ENCODE measurements around the gene LPGAT1. TPM values are rescaled to one million over a fixed set of nuclear protein-coding genes. Genes with fewer than 3 reads are reported as not detected.

The LPGAT1 gene
- total RNA-seq, 1 experiment from 2014 or later = 41.7 TPM

DNA sequence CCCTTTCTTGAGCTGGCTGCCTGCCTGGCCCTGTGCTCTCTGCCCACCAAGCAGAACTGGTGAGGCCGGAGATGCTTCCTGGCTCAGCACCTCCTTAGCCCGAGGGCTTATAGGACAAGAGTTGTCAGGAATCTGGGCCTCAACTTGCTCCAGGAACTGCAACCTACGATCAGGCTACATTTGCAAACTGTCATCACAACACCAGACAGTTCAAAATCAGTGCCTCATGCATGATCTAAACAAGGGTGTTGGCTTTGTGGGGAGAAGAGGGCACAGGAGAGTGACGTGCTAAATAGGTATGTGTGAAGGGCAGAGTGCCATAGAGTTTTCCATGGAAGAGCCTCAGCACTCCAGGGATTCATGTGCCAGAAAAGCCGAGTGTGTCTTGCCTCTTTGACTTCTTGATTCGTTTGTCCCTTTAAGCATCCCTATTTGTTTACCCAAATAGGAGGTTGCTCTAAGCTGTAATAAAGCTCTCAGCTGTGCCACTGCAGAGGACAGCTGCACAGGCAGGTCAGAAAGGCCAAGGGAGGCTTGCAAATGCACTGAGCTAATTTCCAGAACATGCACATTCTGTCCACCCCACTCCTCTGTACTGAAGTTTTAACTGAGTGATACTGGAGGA, 125.0 kb downstream of the LPGAT1 start:
- Histone ChIP-seq H4K20me1 (ENCODE audit: low read length) (no peaks in the 10 kb centered on the region), H3K4me2 (ENCODE audit: low read length) (peak overlapping the region; percentile 21), H3F3A (ENCODE audit: low read length, unreplicated experiment) (no peaks in the 10 kb centered on the region), H3K36me3 (ENCODE audit: low read depth, low read length) (no peaks in the 10 kb centered on the region), H3K27ac (ENCODE audit: low read length) (no peak overlapping the region), H3K27me3 (ENCODE audit: low read length) (no peaks in the 10 kb centered on the region), H3K4me3 (ENCODE audit: low read length) (no peak overlapping the region), H3K9me2 (replicated peaks; ENCODE audit: low read length) (no peaks in the 10 kb centered on the region), H3K4me1 (ENCODE audit: insufficient read depth, low read length) (peaks cover 23% of the 10 kb centered on the region), H3K9me3 (ENCODE audit: low read length) (no peaks in the 10 kb centered on the region), H3K79me2 (ENCODE audit: low read length) (no peaks in the 10 kb centered on the region), H2AFZ (ENCODE audit: low read length) (peak overlapping the region; percentile 42), H3K9ac (ENCODE audit: low read length) (no peak overlapping the region)
- DNase-seq = peak; percentile 75
- intact Hi-C loops (cut with micrococcal nuclease) = no loop called here
- POLR2A ChIA-PET (ENCODE audit: unreplicated experiment) = no interaction called here
- peak; percentile 75 for ATAC-seq
- no TSS peak for BruUV-seq (replicated peaks)
- no peak for TF ChIP-seq EZH2 (IDR thresholded peaks at IDR 0.05; ENCODE audit: low read length, unreplicated experiment)
- TF ChIP-seq, protein P1, sequence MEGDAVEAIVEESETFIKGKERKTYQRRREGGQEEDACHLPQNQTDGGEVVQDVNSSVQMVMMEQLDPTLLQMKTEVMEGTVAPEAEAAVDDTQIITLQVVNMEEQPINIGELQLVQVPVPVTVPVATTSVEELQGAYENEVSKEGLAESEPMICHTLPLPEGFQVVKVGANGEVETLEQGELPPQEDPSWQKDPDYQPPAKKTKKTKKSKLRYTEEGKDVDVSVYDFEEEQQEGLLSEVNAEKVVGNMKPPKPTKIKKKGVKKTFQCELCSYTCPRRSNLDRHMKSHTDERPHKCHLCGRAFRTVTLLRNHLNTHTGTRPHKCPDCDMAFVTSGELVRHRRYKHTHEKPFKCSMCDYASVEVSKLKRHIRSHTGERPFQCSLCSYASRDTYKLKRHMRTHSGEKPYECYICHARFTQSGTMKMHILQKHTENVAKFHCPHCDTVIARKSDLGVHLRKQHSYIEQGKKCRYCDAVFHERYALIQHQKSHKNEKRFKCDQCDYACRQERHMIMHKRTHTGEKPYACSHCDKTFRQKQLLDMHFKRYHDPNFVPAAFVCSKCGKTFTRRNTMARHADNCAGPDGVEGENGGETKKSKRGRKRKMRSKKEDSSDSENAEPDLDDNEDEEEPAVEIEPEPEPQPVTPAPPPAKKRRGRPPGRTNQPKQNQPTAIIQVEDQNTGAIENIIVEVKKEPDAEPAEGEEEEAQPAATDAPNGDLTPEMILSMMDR (conservative IDR thresholded peaks at IDR 0.05; ENCODE audit: low read depth, low read length) = no peak
- TF ChIP-seq EZH2phosphoT487 (IDR thresholded peaks at IDR 0.05; ENCODE audit: borderline replicate concordance, low read length) = no peak
- CTCF ChIA-PET = no interaction called here

DNA sequence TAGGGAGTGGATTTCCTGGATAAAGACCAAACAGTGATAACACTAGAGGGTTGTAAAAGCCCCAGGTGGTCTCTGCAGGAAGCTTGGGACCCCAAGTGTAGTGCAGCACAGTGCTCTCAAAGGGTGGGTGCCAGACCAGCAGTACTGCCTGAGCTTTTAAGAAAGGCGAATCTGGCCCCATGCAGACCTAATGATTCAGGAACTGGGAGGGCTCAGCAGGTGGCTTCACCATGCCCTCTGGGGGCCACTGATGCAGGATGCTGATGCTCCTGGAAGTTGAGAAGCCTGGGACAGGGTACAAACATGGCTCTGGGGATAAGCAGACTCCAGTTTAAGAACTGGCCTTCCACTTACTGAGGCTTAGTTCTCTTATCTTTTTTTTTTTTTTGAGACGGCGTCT, 126.0 kb downstream of the LPGAT1 start:
- ChIA-PET POLR2A (ENCODE audit: unreplicated experiment) (no interaction called here), CTCF (no interaction called here)
- Histone ChIP-seq H3K79me2 (ENCODE audit: low read length) (no peaks in the 10 kb centered on the region), H3K27me3 (ENCODE audit: low read length) (no peaks in the 10 kb centered on the region), H3K9me3 (ENCODE audit: low read length) (no peaks in the 10 kb centered on the region), H3F3A (ENCODE audit: low read length, unreplicated experiment) (no peaks in the 10 kb centered on the region), H3K27ac (ENCODE audit: low read length) (no peak overlapping the region), H3K4me1 (ENCODE audit: insufficient read depth, low read length) (peaks cover 23% of the 10 kb centered on the region), H3K4me2 (ENCODE audit: low read length) (no peak overlapping the region), H3K36me3 (ENCODE audit: low read depth, low read length) (no peaks in the 10 kb centered on the region), H3K4me3 (ENCODE audit: low read length) (no peak overlapping the region), H3K9me2 (replicated peaks; ENCODE audit: low read length) (no peaks in the 10 kb centered on the region), H3K9ac (ENCODE audit: low read length) (no peak overlapping the region), H4K20me1 (ENCODE audit: low read length) (no peaks in the 10 kb centered on the region), H2AFZ (ENCODE audit: low read length) (no peak overlapping the region)
- ATAC-seq = no peak
- TF ChIP-seq EZH2phosphoT487 (IDR thresholded peaks at IDR 0.05; ENCODE audit: borderline replicate concordance, low read length) = no peak
- TF ChIP-seq, protein P1 (conservative IDR thresholded peaks at IDR 0.05; ENCODE audit: low read depth, low read length) = no peak
- no peak for TF ChIP-seq EZH2 (IDR thresholded peaks at IDR 0.05; ENCODE audit: low read length, unreplicated experiment)
- no TSS peak for BruUV-seq (replicated peaks)
- intact Hi-C loops (cut with micrococcal nuclease) = no loop called here
- DNase-seq = no peak

DNA sequence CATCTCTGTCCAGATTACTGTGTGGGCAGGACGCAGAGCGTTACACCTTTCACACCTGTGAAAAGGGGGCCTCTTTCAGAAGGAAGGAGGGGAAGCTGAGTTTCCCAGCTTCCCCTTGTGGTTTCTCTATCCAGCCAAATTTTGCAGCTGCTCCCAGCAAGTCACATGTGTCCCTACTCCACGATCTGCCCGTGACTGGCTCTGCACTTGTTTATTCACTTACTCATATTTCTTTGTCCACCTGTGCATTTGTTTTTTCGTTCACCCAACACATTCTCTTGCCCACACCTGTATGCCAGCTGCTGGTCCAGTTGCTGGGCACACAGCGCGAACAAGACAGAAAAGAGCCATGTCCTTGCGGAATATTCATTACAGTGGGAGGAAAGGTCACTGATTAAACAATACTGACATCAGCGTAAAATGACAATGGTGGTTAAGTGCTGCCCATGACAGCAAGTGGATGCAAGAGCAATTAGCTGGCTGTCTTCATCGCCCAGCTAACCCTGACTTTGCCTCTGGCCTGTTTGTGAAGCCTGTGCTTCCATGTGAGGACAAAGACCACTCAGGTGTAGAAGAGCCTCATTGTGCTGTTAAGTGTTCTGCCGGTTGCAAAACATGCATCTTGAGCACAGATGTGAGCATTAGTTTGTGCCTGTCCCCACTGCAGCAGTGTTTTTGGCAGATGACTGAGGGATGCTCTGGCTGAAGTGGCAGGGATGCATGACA, 126.6 kb downstream of the LPGAT1 start:
- CTCF ChIA-PET = no interaction called here
- POLR2A ChIA-PET (ENCODE audit: unreplicated experiment) = interaction anchor here (0.6 kb wide), 1 partner anchor 110 kb away, joined by 3 read pairs; no protein-coding TSS in a partner anchor
- TF ChIP-seq, protein P1 (conservative IDR thresholded peaks at IDR 0.05; ENCODE audit: low read depth, low read length) = no peak
- TF ChIP-seq EZH2 (IDR thresholded peaks at IDR 0.05; ENCODE audit: low read length, unreplicated experiment) = no peak
- no peak for TF ChIP-seq EZH2phosphoT487 (IDR thresholded peaks at IDR 0.05; ENCODE audit: borderline replicate concordance, low read length)
- H2AFZ ChIP-seq (ENCODE audit: low read length) = no peak overlapping the region
- no peaks in the 10 kb centered on the region for H3F3A ChIP-seq (ENCODE audit: low read length, unreplicated experiment)
- H3K4me1 ChIP-seq (ENCODE audit: insufficient read depth, low read length) = peaks cover 23% of the 10 kb centered on the region
- no TSS peak for BruUV-seq (replicated peaks)
- H4K20me1 ChIP-seq (ENCODE audit: low read length) = no peaks in the 10 kb centered on the region
- no peaks in the 10 kb centered on the region for H3K27me3 ChIP-seq (ENCODE audit: low read length)
- H3K9me3 ChIP-seq (ENCODE audit: low read length) = no peaks in the 10 kb centered on the region
- H3K9ac ChIP-seq (ENCODE audit: low read length) = no peak overlapping the region
- DNase-seq (peak; percentile 37), ATAC-seq (peak; percentile 20; the same call in 1 of the 2 replicates)
- intact Hi-C loops (cut with micrococcal nuclease) = no loop called here
- no peaks in the 10 kb centered on the region for H3K36me3 ChIP-seq (ENCODE audit: low read depth, low read length)
- H3K27ac ChIP-seq (ENCODE audit: low read length) = no peak overlapping the region
- no peak overlapping the region for H3K4me2 ChIP-seq (ENCODE audit: low read length)
- no peaks in the 10 kb centered on the region for H3K79me2 ChIP-seq (ENCODE audit: low read length)
- no peaks in the 10 kb centered on the region for H3K9me2 ChIP-seq (replicated peaks; ENCODE audit: low read length)
- H3K4me3 ChIP-seq (ENCODE audit: low read length) = no peak overlapping the region

Measured in PC-3 (cell line).